ENCODE measurements around the gene MED27.

- no peak for TF ChIP-seq REST (IDR thresholded peaks at IDR 0.05; ENCODE audit: borderline replicate concordance in 1 of 2, low read depth in 1 of 2, low read length in 2 of 2)
- no peak for TF ChIP-seq ELF4 (CRISPR knock-in tag; IDR thresholded peaks at IDR 0.05; ENCODE audit: borderline replicate concordance)
- no peak for TF ChIP-seq CTCF (CRISPR knock-in tag; IDR thresholded peaks at IDR 0.05)
- TF ChIP-seq MAX (IDR thresholded peaks at IDR 0.05): no peak
- no peak for TF ChIP-seq PRDM10 (CRISPR knock-in tag; IDR thresholded peaks at IDR 0.05; ENCODE audit: low read depth)
Measured at GRCh38 chr9:132082188-132082587, 2.5 kb upstream of the MED27 start.
